ENCODE measurements around the gene CHRNB2.
A peak's percentile ranks its signal among the peaks of the same experiment; 100 is the strongest.

CHRNB2 gene

GRCh38 chr1:154611150-154611862 lies 43.7 kb downstream of the CHRNB2 start:
- DNase-seq = no peak

- no peak for DNase-seq
Observed at GRCh38 chr1:154614247-154614646, 46.7 kb downstream of the CHRNB2 start.

- DNase-seq = no peak
Observed at GRCh38 chr1:154614901-154615300, 47.3 kb downstream of the CHRNB2 start.

- DNase-seq = no peak
Observed at GRCh38 chr1:154615411-154615810, 47.8 kb downstream of the CHRNB2 start.

GRCh38 chr1:154616659-154617345 lies 49.2 kb downstream of the CHRNB2 start:
- no peak for DNase-seq

GRCh38 chr1:154619181-154619948 lies 51.8 kb downstream of the CHRNB2 start:
- no peak for DNase-seq

- DNase-seq = no peak
Observed at GRCh38 chr1:154620751-154621150, 53.2 kb downstream of the CHRNB2 start.

GRCh38 chr1:154621875-154622274 lies 54.3 kb downstream of the CHRNB2 start:
- no peak for DNase-seq

GRCh38 chr1:154622503-154623039 lies 55.0 kb downstream of the CHRNB2 start:
- DNase-seq = no peak

- no peak for DNase-seq
Observed at GRCh38 chr1:154623358-154623757, 55.8 kb downstream of the CHRNB2 start.

GRCh38 chr1:154624746-154625643 lies 57.4 kb downstream of the CHRNB2 start:
- DNase-seq = peak; percentile 88

- no peak for DNase-seq
Observed at GRCh38 chr1:154626456-154627256, 59.1 kb downstream of the CHRNB2 start.

GRCh38 chr1:154627257-154628120 lies 59.9 kb downstream of the CHRNB2 start:
- peak; percentile 93 for DNase-seq

GRCh38 chr1:154628121-154628405 lies 60.5 kb downstream of the CHRNB2 start:
- DNase-seq = no peak

GRCh38 chr1:154629061-154629674 lies 61.6 kb downstream of the CHRNB2 start:
- no peak for DNase-seq
